GM10266 (cell line): ENCODE data around the gene CYP19A1.

Experiments
- DNase-seq: peaks from one replicate; pipeline ENCODE4 v3.0.0; 2012; ENCODE audit errors: extremely low spot score
- CTCF ChIP-seq: IDR thresholded peaks from 2 replicates; pipeline ENCODE4 v1.5.1; 2012; ENCODE audit warnings: mild to moderate bottlenecking, low read depth; ENCODE audit not compliant: control insufficient read depth, insufficient read depth; ENCODE audit errors: missing control alignments

The CYP19A1 gene

GRCh38 chr15:51368751-51369450, 30.5 kb upstream of the CYP19A1 start:
- no peak for TF ChIP-seq CTCF
- no peak for DNase-seq

- TF ChIP-seq CTCF = no peak
- DNase-seq = no peak
Observed at GRCh38 chr15:51368307-51368706, 29.9 kb upstream of the CYP19A1 start.

GRCh38 chr15:51367322-51367976, 29.1 kb upstream of the CYP19A1 start:
- DNase-seq = no peak
- TF ChIP-seq CTCF = no peak

- TF ChIP-seq CTCF = no peak
- no peak for DNase-seq
Observed at GRCh38 chr15:51366920-51367319, 28.5 kb upstream of the CYP19A1 start.

- no peak for DNase-seq
Observed at GRCh38 chr15:51366071-51366470, 27.7 kb upstream of the CYP19A1 start.

GRCh38 chr15:51365417-51365816, 27.0 kb upstream of the CYP19A1 start:
- no peak for TF ChIP-seq CTCF
- no peak for DNase-seq

More at GRCh38 chr15:51366071-51366470, 27.7 kb upstream of the CYP19A1 start:
- TF ChIP-seq CTCF = no peak

GRCh38 chr15:51363383-51363782, 25.0 kb upstream of the CYP19A1 start:
- TF ChIP-seq CTCF = no peak
- no peak for DNase-seq
